Calu3 (cell line): ENCODE measurements around the gene HEXD. TPM values are rescaled to one million over a fixed set of nuclear protein-coding genes. Genes with fewer than 3 reads are reported as not detected.
"Not testable (repeated sequence)": the region's sequence is repeated elsewhere in the genome, so short reads cannot be mapped to it uniquely, and the experiment has no call there.

ENCODE experiments used
- BruUV-seq: library from RNA; stranded (reverse); fragments of 400-500 nt; replicated peaks from 2 replicates; lab custom pipeline; 2021; lab: Mats Ljungman, UMichigan
- CTCF ChIA-PET: fragments of 300-600 bp; sonication (Branson Sonifier 250); formaldehyde crosslinking; loops from one replicate; lab custom pipeline; 2022; ENCODE audit warnings: antibody characterized with exemption; lab: Charles Lee
- DNase-seq: peaks from one replicate; pipeline ENCODE4 v3.0.0; 2022
- H3K27ac Mint-ChIP-seq: one replicate; pipeline ENCODE4 v1.8.0; 2022; ENCODE audit warnings: mixed read lengths; ENCODE audit not compliant: unreplicated experiment
- H3K27me3 Mint-ChIP-seq: one replicate; pipeline ENCODE4 v1.8.0; 2022; ENCODE audit warnings: mixed read lengths; ENCODE audit not compliant: unreplicated experiment
- H3K36me3 Mint-ChIP-seq: one replicate; pipeline ENCODE4 v1.8.0; 2022; ENCODE audit warnings: mild to moderate bottlenecking, moderate library complexity, mixed read lengths; ENCODE audit not compliant: insufficient read depth, unreplicated experiment
- H3K4me1 Mint-ChIP-seq: one replicate; pipeline ENCODE4 v1.8.0; 2022; ENCODE audit warnings: mild to moderate bottlenecking, low read depth, mixed read lengths; ENCODE audit not compliant: unreplicated experiment
- H3K4me3 Mint-ChIP-seq: one replicate; pipeline ENCODE4 v1.8.0; 2022; ENCODE audit warnings: mild to moderate bottlenecking, low read depth, moderate library complexity, mixed read lengths; ENCODE audit not compliant: unreplicated experiment
- H3K9me3 Mint-ChIP-seq: one replicate; pipeline ENCODE4 v1.8.0; 2022; ENCODE audit warnings: low read depth, mixed read lengths; ENCODE audit not compliant: unreplicated experiment
- intact Hi-C: fragments of 100-400 bp; cut with micrococcal nuclease; formaldehyde crosslinking; loops from one replicate; pipeline ENCODE4 v1.10.0; 2022; ENCODE audit not compliant: unreplicated experiment
- total RNA-seq: library from RNA; stranded (reverse); gene quantifications from 2 replicates; pipeline ENCODE4 v1.2.3, GENCODE V29; 2022
- TF ChIP-seq, protein P1 (sequence below): fragments of 200-600 bp; IDR thresholded peaks from one replicate; pipeline ENCODE4 v1.8.0; 2022; ENCODE audit warnings: antibody characterized with exemption; ENCODE audit not compliant: unreplicated experiment

Gene HEXD
- total RNA-seq, 1 experiment from 2014 or later: 30.7 TPM

DNA sequence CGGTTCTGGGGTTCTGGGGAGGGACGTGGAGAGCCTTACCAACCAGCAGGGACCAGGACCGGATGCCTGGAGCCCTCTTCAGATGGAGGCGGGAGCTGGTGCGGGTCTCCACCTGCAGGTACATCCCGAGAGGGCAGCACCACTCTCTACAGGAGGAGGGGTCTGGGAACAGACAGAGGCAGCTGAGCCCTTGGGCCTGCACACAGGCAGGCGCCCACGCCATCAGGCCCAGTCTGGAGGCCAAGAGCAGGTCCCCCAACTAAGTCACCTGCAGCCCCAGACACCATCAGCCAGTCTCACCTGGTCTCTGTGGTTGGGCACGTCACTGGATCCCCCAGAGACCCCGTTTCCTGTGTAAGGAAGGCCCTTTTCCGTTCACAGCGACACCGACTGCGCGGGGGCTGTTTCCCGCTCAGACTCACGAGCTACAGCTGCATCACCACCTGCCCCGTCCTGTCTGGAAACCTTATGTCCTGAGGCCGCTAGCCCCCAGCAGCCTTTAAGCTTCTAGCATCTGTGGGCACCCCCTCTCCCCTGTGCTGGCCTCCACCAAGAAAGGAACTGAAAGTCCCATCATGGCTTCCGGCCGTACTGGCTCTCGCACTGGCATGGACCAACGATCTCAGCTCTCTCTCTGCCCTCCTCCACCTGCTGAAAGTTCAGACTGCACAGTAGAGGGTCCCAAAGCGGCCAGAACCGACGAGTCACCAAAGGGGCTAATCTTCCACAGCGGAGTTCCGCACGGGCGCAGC is 31.2 kb downstream of the HEXD start:
- no peak overlapping the region for H3K27ac Mint-ChIP-seq
- BruUV-seq: no TSS peak
- H3K4me3 Mint-ChIP-seq: peak overlapping the region; percentile 83
- H3K9me3 Mint-ChIP-seq: peaks cover 2% of the 10 kb centered on the region
- H3K4me1 Mint-ChIP-seq: peaks cover 7% of the 10 kb centered on the region
- H3K36me3 Mint-ChIP-seq: peaks cover 38% of the 10 kb centered on the region
- no peak for DNase-seq
- intact Hi-C loops: no loop called here
- CTCF ChIA-PET: no interaction called here
- TF ChIP-seq, protein P1, sequence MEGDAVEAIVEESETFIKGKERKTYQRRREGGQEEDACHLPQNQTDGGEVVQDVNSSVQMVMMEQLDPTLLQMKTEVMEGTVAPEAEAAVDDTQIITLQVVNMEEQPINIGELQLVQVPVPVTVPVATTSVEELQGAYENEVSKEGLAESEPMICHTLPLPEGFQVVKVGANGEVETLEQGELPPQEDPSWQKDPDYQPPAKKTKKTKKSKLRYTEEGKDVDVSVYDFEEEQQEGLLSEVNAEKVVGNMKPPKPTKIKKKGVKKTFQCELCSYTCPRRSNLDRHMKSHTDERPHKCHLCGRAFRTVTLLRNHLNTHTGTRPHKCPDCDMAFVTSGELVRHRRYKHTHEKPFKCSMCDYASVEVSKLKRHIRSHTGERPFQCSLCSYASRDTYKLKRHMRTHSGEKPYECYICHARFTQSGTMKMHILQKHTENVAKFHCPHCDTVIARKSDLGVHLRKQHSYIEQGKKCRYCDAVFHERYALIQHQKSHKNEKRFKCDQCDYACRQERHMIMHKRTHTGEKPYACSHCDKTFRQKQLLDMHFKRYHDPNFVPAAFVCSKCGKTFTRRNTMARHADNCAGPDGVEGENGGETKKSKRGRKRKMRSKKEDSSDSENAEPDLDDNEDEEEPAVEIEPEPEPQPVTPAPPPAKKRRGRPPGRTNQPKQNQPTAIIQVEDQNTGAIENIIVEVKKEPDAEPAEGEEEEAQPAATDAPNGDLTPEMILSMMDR: no peak
- H3K27me3 Mint-ChIP-seq: no peaks in the 10 kb centered on the region

GRCh38 chr17:82449883-82450356 is 31.8 kb downstream of the HEXD start:
- no peak for DNase-seq
- TF ChIP-seq, protein P1: no peak
- CTCF ChIA-PET: no interaction called here
- H3K36me3 Mint-ChIP-seq: peaks cover 38% of the 10 kb centered on the region
- peaks cover 2% of the 10 kb centered on the region for H3K9me3 Mint-ChIP-seq
- no peaks in the 10 kb centered on the region for H3K27me3 Mint-ChIP-seq
- peaks cover 7% of the 10 kb centered on the region for H3K4me1 Mint-ChIP-seq
- BruUV-seq: no TSS peak
- intact Hi-C loops: no loop called here
- H3K4me3 Mint-ChIP-seq: peak overlapping the region; percentile 83
- no peak overlapping the region for H3K27ac Mint-ChIP-seq

- H3K9me3 Mint-ChIP-seq: peaks cover 2% of the 10 kb centered on the region
- CTCF ChIA-PET: no interaction called here
- peak within 1 kb of the TSS; percentile 83 for H3K4me3 Mint-ChIP-seq
- H3K27ac Mint-ChIP-seq: peak within 1 kb of the TSS; percentile 71
- DNase-seq: peak; percentile 94
- TF ChIP-seq, protein P1: no peak
- BruUV-seq: TSS peak; percentile 76
- peaks cover 37% of the 10 kb centered on the region for H3K36me3 Mint-ChIP-seq
- H3K27me3 Mint-ChIP-seq: no peaks in the 10 kb centered on the region
- H3K4me1 Mint-ChIP-seq: peaks cover 7% of the 10 kb centered on the region
- intact Hi-C loops: no loop called here
Measured at GRCh38 chr17:82450357-82451106, 32.4 kb downstream of the HEXD start, which contains the start of gene CYBC1. Gene CYBC1, minus strand, starts transcription at chr17:82450752. Its CDS starts 1,498 bp downstream, at chr17:82449254.

- intact Hi-C loops: no loop called here
- no peak for DNase-seq
- peaks cover 26% of the 10 kb centered on the region for H3K36me3 Mint-ChIP-seq
- no peak overlapping the region for H3K4me3 Mint-ChIP-seq
- H3K9me3 Mint-ChIP-seq: peaks cover 2% of the 10 kb centered on the region
- CTCF ChIA-PET: no interaction called here
- TF ChIP-seq, protein P1: no peak
- BruUV-seq: no TSS peak
- no peaks in the 10 kb centered on the region for H3K27me3 Mint-ChIP-seq
- H3K4me1 Mint-ChIP-seq: peaks cover 11% of the 10 kb centered on the region
- peak overlapping the region; percentile 36 for H3K27ac Mint-ChIP-seq
Measured at GRCh38 chr17:82452162-82452561, 34.0 kb downstream of the HEXD start.

DNA sequence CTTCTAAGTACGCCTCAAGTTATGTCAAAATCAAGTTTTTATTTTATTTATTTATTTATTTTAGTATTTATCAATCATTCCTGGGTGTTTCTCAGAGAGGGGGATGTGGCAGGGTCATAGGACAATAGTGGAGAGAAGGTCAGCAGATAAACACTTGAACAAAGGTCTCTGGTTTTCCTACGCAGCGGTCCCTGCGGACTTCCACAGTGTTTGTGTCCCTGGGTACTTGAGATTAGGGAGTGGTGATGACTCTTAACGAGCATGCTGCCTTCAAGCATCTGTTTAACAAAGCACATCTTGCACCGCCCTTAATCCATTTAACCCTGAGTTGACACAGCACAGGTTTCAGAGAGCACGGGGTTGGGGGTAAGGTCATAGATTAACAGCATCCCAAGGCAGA is 35.0 kb downstream of the HEXD start:
- CTCF ChIA-PET, intact Hi-C loops, H3K27ac Mint-ChIP-seq, H3K9me3 Mint-ChIP-seq, H3K27me3 Mint-ChIP-seq, BruUV-seq, H3K4me3 Mint-ChIP-seq, DNase-seq: not testable (repeated sequence)
- Mint-ChIP-seq H3K36me3 (peaks cover 32% of the 10 kb centered on the region), H3K4me1 (peaks cover 20% of the 10 kb centered on the region)

GRCh38 chr17:82453706-82454105 is 35.6 kb downstream of the HEXD start:
- not testable (repeated sequence) for DNase-seq

More at GRCh38 chr17:82453706-82454105, 35.6 kb downstream of the HEXD start:
- H3K27me3 Mint-ChIP-seq, intact Hi-C loops, H3K9me3 Mint-ChIP-seq, H3K27ac Mint-ChIP-seq, H3K4me3 Mint-ChIP-seq, BruUV-seq, CTCF ChIA-PET: not testable (repeated sequence)
- Mint-ChIP-seq H3K4me1 (peaks cover 20% of the 10 kb centered on the region), H3K36me3 (peaks cover 38% of the 10 kb centered on the region)
